Measurements from ENCODE around the gene SGCG. TPM values are rescaled to one million over a fixed set of nuclear protein-coding genes. Genes with fewer than 3 reads are reported as not detected.

The SGCG gene
- total RNA-seq, 1 experiment from 2014 or later = not detected

- Histone ChIP-seq H3K27ac (ENCODE audit: insufficient read length, low read depth, low read length) (no peak overlapping the region), H2BK20ac (ENCODE audit: low read depth, low read length, poor library complexity, severe bottlenecking) (no peak overlapping the region), H3K9me3 (ENCODE audit: control insufficient read depth, low read depth, low read length) (no peaks in the 10 kb centered on the region), H3K4me2 (ENCODE audit: insufficient read depth, insufficient read length, low read length) (no peak overlapping the region), H3K14ac (ENCODE audit: insufficient read depth, low read length) (no peak overlapping the region), H3K27me3 (ENCODE audit: insufficient read depth, low read length) (no peaks in the 10 kb centered on the region), H3K18ac (ENCODE audit: insufficient read length, low read depth, low read length) (no peak overlapping the region), H2AK5ac (ENCODE audit: insufficient read length, low read length) (no peak overlapping the region), H2AFZ (ENCODE audit: low read length) (no peak overlapping the region), H4K20me1 (ENCODE audit: control insufficient read depth, insufficient read depth, insufficient read length) (no peaks in the 10 kb centered on the region), H3K56ac (ENCODE audit: insufficient read length, low read depth, low read length) (no peak overlapping the region), H4K5ac (ENCODE audit: insufficient read length, low read depth, low read length) (no peak overlapping the region), H2BK120ac (ENCODE audit: low read depth, low read length, poor library complexity, severe bottlenecking) (no peak overlapping the region), H2BK12ac (ENCODE audit: insufficient read length, low read depth, low read length) (no peak overlapping the region), H3K23ac (ENCODE audit: insufficient read length, low read depth, low read length) (no peak overlapping the region), H3T11ph (ENCODE audit: low read length) (no peak overlapping the region), H3K9ac (ENCODE audit: extremely low read depth, insufficient read length, low read length) (no peak overlapping the region), H4K91ac (ENCODE audit: insufficient read length, low read depth, low read length) (no peak overlapping the region), H4K8ac (replicated peaks; ENCODE audit: insufficient read length, low read depth, low read length) (no peak overlapping the region), H3K4ac (ENCODE audit: low read depth, low read length) (no peak overlapping the region), H2BK15ac (ENCODE audit: low read depth, low read length) (no peak overlapping the region), H3K79me2 (ENCODE audit: insufficient read depth, low read length) (no peaks in the 10 kb centered on the region), H3K79me1 (ENCODE audit: insufficient read depth, low read depth, low read length, poor library complexity, severe bottlenecking) (no peaks in the 10 kb centered on the region), H3K23me2 (ENCODE audit: insufficient read length, low read depth, low read length, poor library complexity, severe bottlenecking) (no peaks in the 10 kb centered on the region), H3K4me1 (ENCODE audit: insufficient read depth, low read length) (no peaks in the 10 kb centered on the region), H2BK5ac (ENCODE audit: insufficient read length, low read length) (no peak overlapping the region)
- no peak for TF ChIP-seq CTCF (conservative IDR thresholded peaks at IDR 0.05)
- no peaks in the 10 kb centered on the region for H3K36me3 Mint-ChIP-seq (ENCODE audit: insufficient read depth in 1 of 3, low read depth in 3 of 3)
- DNase-seq = no peak
- H3K27me3 Mint-ChIP-seq (ENCODE audit: low read depth) = no peaks in the 10 kb centered on the region
- no peak overlapping the region for H3K27ac Mint-ChIP-seq
- H3K4me3 Mint-ChIP-seq = no peak overlapping the region
- H3K9me3 Mint-ChIP-seq = no peaks in the 10 kb centered on the region
- peaks cover 0 to 1% of the 10 kb centered on the region in 2 experiments; a peak in 1 of 4 replicates for H3K4me1 Mint-ChIP-seq
These were observed 55.2 kb downstream of the SGCG start for GRCh38 chr13:23235994-23236393.

Measured in H9 (cell line).